Stimulated activated CD4-positive, alpha-beta T cell treated with anti-CD3 and anti-CD28 coated beads, TNF-alpha, amount 100 ng/mL, for 24 hours (primary cell): Measurements from ENCODE around the gene ZNF155.
A peak's percentile ranks its signal among the peaks of the same experiment; 100 is the strongest.

Experiments used
- DNase-seq, 3 experiments: peaks; one replicate each; pipeline ENCODE4 v3.0.0-alpha.2; 2020; ENCODE audit warnings: low read depth in 3 of 3

Gene ZNF155

GRCh38 chr19:44003461-44004009, 19.5 kb downstream of the ZNF155 start:
- DNase-seq = no peak

GRCh38 chr19:44005973-44006372, 22.0 kb downstream of the ZNF155 start:
- no peak for DNase-seq

GRCh38 chr19:44007473-44007872, 23.5 kb downstream of the ZNF155 start:
- DNase-seq = no peak

- no peak for DNase-seq
These were observed 26.5 kb downstream of the ZNF155 start for GRCh38 chr19:44010468-44010867.

GRCh38 chr19:44019498-44019897, 35.5 kb downstream of the ZNF155 start:
- no peak for DNase-seq

- DNase-seq = no peak
These were observed 37.2 kb downstream of the ZNF155 start for GRCh38 chr19:44021221-44021620.

- DNase-seq = no peak
These were observed 40.9 kb downstream of the ZNF155 start for GRCh38 chr19:44024900-44025216.

- DNase-seq = peak; percentile 55 to 74 (median 72)
These were observed 41.4 kb downstream of the ZNF155 start, which contains the start of gene ZNF222 for GRCh38 chr19:44025217-44025936. TSS of gene ZNF222 (plus strand) at chr19:44025379. CDS start at chr19:44025437, 58 bp downstream.

- no peak for DNase-seq
These were observed 42.6 kb downstream of the ZNF155 start for GRCh38 chr19:44026622-44027021.

- DNase-seq = no peak
These were observed 48.1 kb downstream of the ZNF155 start for GRCh38 chr19:44032001-44032610.

- DNase-seq = no peak
These were observed 58.2 kb downstream of the ZNF155 start for GRCh38 chr19:44042147-44042546.
